Endodermal cell (in vitro differentiated cells): ENCODE measurements around the gene CPLX4. TPM values are rescaled to one million over a fixed set of nuclear protein-coding genes. Genes with fewer than 3 reads are reported as not detected.

ENCODE experiments used
- DNase-seq: peaks from one replicate; pipeline ENCODE4 v3.0.0-alpha.2; 2017
- H3K27ac ChIP-seq: 2 replicates; pipeline ENCODE4 v1.5.1; 2013; ENCODE audit warnings: mild to moderate bottlenecking, low read depth, low read length, moderate library complexity
- H3K27me3 ChIP-seq: 2 replicates; pipeline ENCODE4 v1.6.1; 2013; ENCODE audit warnings: mild to moderate bottlenecking, low read length, moderate library complexity; ENCODE audit not compliant: insufficient read depth, control insufficient read depth, poor library complexity, severe bottlenecking
- H3K36me3 ChIP-seq: 2 replicates; pipeline ENCODE4 v1.7.0; 2013; ENCODE audit warnings: mild to moderate bottlenecking, low read length, moderate library complexity; ENCODE audit not compliant: control insufficient read depth, insufficient read depth
- H3K4me1 ChIP-seq: one replicate; pipeline ENCODE4 v1.7.0; 2013; ENCODE audit warnings: low read length; ENCODE audit not compliant: control insufficient read depth, insufficient read depth
- H3K4me3 ChIP-seq: 2 replicates; pipeline ENCODE4 v1.5.1; 2013; ENCODE audit warnings: mild to moderate bottlenecking, low read length, moderate library complexity
- H3K9ac ChIP-seq: 2 replicates; pipeline ENCODE4 v1.6.1; 2013; ENCODE audit warnings: mild to moderate bottlenecking, low read length, moderate library complexity; ENCODE audit not compliant: poor library complexity, severe bottlenecking; ENCODE audit errors: extremely low read depth
- H3K9me3 ChIP-seq: 2 replicates; pipeline ENCODE4 v1.6.1; 2013; ENCODE audit warnings: mild to moderate bottlenecking, low read length, moderate library complexity; ENCODE audit not compliant: control insufficient read depth
- H3K27ac Mint-ChIP-seq: 2 replicates; pipeline ENCODE4 v1.8.0; 2020; ENCODE audit warnings: mixed read lengths
- H3K27me3 Mint-ChIP-seq: 2 replicates; pipeline ENCODE4 v1.8.0; 2021; ENCODE audit warnings: mild to moderate bottlenecking, mixed read lengths; ENCODE audit not compliant: insufficient read depth
- H3K36me3 Mint-ChIP-seq: 2 replicates; pipeline ENCODE4 v1.8.0; 2020; ENCODE audit warnings: low read depth, mixed read lengths
- H3K4me1 Mint-ChIP-seq: 2 replicates; pipeline ENCODE4 v1.8.0; 2020; ENCODE audit warnings: mixed read lengths
- H3K4me3 Mint-ChIP-seq: 2 replicates; pipeline ENCODE4 v1.8.0; 2020; ENCODE audit warnings: mild to moderate bottlenecking, moderate library complexity, mixed read lengths
- H3K9me3 Mint-ChIP-seq: 2 replicates; pipeline ENCODE4 v1.8.0; 2020; ENCODE audit warnings: mild to moderate bottlenecking, mixed read lengths
- CTCF ChIP-seq: fragments of 200-600 bp; sonication (generic); conservative IDR thresholded peaks from 2 replicates; pipeline ENCODE4 v1.5.0; 2021; ENCODE audit warnings: antibody characterized with exemption, mild to moderate bottlenecking
- WGBS, 2 experiments: methylation state at CpG; one replicate each; pipeline versions ENCODE4 v1.1.5 to v1.1.7; 2013; ENCODE audit warnings: missing lambda C conversion rate in 2 of 2, mixed read lengths in 1 of 2; ENCODE audit not compliant: insufficient coverage in 1 of 2, insufficient read length in 1 of 2; 5-methylcytosine and 5-hydroxymethylcytosine counted together
- total RNA-seq, 2 donors: library from RNA; stranded (reverse); fragmentation: NEBNext Ultra II Directional in 1 of 2; extraction: Animal tissue kit (Norgen Biotek cat#: 25700) in 1 of 2; gene quantifications; 2 replicates in 1 of 2; 3 replicates in 1 of 2; pipeline ENCODE4 v1.2.1, GENCODE V29; 2021

The CPLX4 gene
- total RNA-seq, 2 donors from 2014 or later, result not detected

- Histone ChIP-seq H3K36me3 (peaks cover 72% of the 10 kb centered on the region), H3K4me1 (peaks cover 2% of the 10 kb centered on the region), H3K27me3 (peaks cover 3% of the 10 kb centered on the region), H3K9ac (no peak overlapping the region), H3K4me3 (no peak overlapping the region), H3K9me3 (no peaks in the 10 kb centered on the region), H3K27ac (no peak overlapping the region)
- no peaks in the 10 kb centered on the region for H3K9me3 Mint-ChIP-seq
- H3K4me1 Mint-ChIP-seq, result peaks cover 14% of the 10 kb centered on the region
- no peak for TF ChIP-seq CTCF
- H3K4me3 Mint-ChIP-seq, result no peak overlapping the region
- peaks cover 43% of the 10 kb centered on the region for H3K36me3 Mint-ChIP-seq
- H3K27me3 Mint-ChIP-seq, result peaks cover 3% of the 10 kb centered on the region
- no peak overlapping the region for H3K27ac Mint-ChIP-seq
- DNase-seq, result no peak
- WGBS, 2 experiments, result 91 to 100% methylated on average over 1 to 2 of the region's 2 CpGs
Observed at GRCh38 chr18:59354731-59355130, 36.3 kb upstream of the CPLX4 start.

GRCh38 chr18:59353079-59353680 is 34.7 kb upstream of the CPLX4 start:
- H3K4me1 ChIP-seq, result peaks cover 2% of the 10 kb centered on the region
- no peak for DNase-seq
- no peak overlapping the region for H3K9ac ChIP-seq
- no peaks in the 10 kb centered on the region for H3K27me3 ChIP-seq
- peaks cover 87% of the 10 kb centered on the region for H3K36me3 ChIP-seq
- H3K27me3 Mint-ChIP-seq, result no peaks in the 10 kb centered on the region
- no peaks in the 10 kb centered on the region for H3K9me3 Mint-ChIP-seq
- H3K4me3 ChIP-seq, result no peak overlapping the region
- WGBS, 2 experiments, result 99% methylated on average over 4 of the region's 4 CpGs; no CpG with 5 or more reads in 1 of the 2 experiments
- H3K36me3 Mint-ChIP-seq, result peaks cover 53% of the 10 kb centered on the region
- H3K27ac Mint-ChIP-seq, result no peak overlapping the region
- H3K4me3 Mint-ChIP-seq, result no peak overlapping the region
- H3K4me1 Mint-ChIP-seq, result peaks cover 13% of the 10 kb centered on the region
- H3K9me3 ChIP-seq, result peaks cover 3% of the 10 kb centered on the region
- TF ChIP-seq CTCF, result no peak
- H3K27ac ChIP-seq, result no peak overlapping the region

- Histone ChIP-seq H3K27ac (no peak overlapping the region), H3K36me3 (peaks cover 93% of the 10 kb centered on the region), H3K9ac (no peak overlapping the region), H3K4me3 (no peak overlapping the region), H3K9me3 (peaks cover 11% of the 10 kb centered on the region), H3K27me3 (no peaks in the 10 kb centered on the region), H3K4me1 (no peaks in the 10 kb centered on the region)
- Mint-ChIP-seq H3K27ac (peak overlapping the region; percentile 10), H3K9me3 (no peaks in the 10 kb centered on the region), H3K27me3 (no peaks in the 10 kb centered on the region), H3K4me3 (no peak overlapping the region), H3K36me3 (peaks cover 60% of the 10 kb centered on the region), H3K4me1 (peaks cover 7% of the 10 kb centered on the region)
- 87 to 93% methylated on average over 3 of the region's 3 CpGs for WGBS, 2 experiments
- no peak for TF ChIP-seq CTCF
- DNase-seq, result no peak
Observed at GRCh38 chr18:59352250-59352855, 33.9 kb upstream of the CPLX4 start.
